ENCODE data around the gene BATF2. TPM values are rescaled to one million over a fixed set of nuclear protein-coding genes. Genes with fewer than 3 reads are reported as not detected.

The BATF2 gene

Small RNA genes lying within 50 kb of the gene (small RNA-seq; reads per million reads assigned to genes)
- gene MIR6879 (ENCODE audit: low read depth) (not detected), gene SNX15 (ENCODE audit: low read depth) (not detected)

All from mesenchymal stem cell (in vitro differentiated cells and primary cell).